HFF-Myc (cell line): Measurements from ENCODE around the gene HEPH.

Source experiments
- DNase-seq: peaks from one replicate; pipeline ENCODE4 v3.0.0-alpha.2; 2011; ENCODE audit warnings: low read depth; ENCODE audit errors: extremely low read depth
- H3K4me3 ChIP-seq: replicated peaks from 2 replicates; pipeline ENCODE4 v1.5.1; 2011; ENCODE audit warnings: low read depth, mild to moderate bottlenecking, control low read depth, low read length
- CTCF ChIP-seq: IDR thresholded peaks from 2 replicates; pipeline ENCODE4 v1.5.1; 2012; ENCODE audit warnings: mild to moderate bottlenecking, low read depth, low read length, control low read depth; ENCODE audit errors: missing control alignments

Gene HEPH

DNA sequence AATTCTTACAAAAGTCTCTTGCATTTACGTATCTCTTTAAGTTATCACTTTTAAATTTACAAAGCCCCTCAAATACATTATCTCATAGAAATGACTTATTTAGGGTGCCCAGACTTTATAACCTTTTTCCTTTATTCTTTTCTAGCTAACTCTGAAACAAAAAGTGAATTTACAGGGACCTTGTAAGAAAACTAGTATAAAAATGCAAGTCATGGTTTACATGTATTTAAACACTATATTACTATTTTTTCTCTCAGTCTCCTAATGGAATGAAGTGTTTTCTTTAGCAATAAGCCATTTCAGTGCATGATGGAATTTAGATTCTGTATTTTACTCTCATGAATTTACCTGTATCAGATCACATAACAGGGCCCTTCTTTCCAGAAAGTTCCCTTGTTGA, 14.5 kb upstream of the HEPH start:
- DNase-seq = no peak
- TF ChIP-seq CTCF = no peak

GRCh38 chrX:66150163-66150562, 13.9 kb upstream of the HEPH start:
- DNase-seq = no peak
- no peak for TF ChIP-seq CTCF
- H3K4me3 ChIP-seq = no peak overlapping the region

More for the DNA sequence above, 14.5 kb upstream of the HEPH start:
- no peak overlapping the region for H3K4me3 ChIP-seq

GRCh38 chrX:66162331-66162822, 1.7 kb upstream of the HEPH start:
- H3K4me3 ChIP-seq = no peak overlapping the region
- no peak for TF ChIP-seq CTCF
- DNase-seq = no peak

- DNase-seq = no peak
- H3K4me3 ChIP-seq = no peak overlapping the region
- TF ChIP-seq CTCF = no peak
Measured at GRCh38 chrX:66163447-66163846, 600 bp upstream of the HEPH start.

DNA sequence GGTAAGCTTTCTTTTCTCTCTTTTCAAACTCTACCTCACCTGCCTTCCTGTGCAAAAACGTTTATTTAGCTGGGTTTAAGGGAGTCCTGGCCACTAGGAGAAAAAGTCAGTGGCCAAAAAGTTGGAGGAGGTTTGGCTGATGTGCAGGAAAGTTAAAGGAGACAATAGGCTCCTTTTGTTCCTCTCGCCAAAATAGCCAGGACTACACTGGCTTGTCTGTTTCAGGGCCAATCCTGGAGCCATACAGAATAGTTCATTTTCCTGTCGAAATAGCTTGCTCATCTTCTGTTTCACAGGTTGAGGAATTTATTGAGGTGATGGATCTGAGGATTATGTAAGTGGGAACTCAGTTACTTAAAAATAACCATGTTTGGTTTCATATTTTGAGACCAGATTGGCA, 423 bp downstream of the HEPH start:
- DNase-seq = no peak
- peak overlapping the region; percentile 36 for H3K4me3 ChIP-seq
- TF ChIP-seq CTCF = no peak

- TF ChIP-seq CTCF = no peak
- H3K4me3 ChIP-seq = peak overlapping the region; percentile 36; the same call in 1 of the 2 replicates
- no peak for DNase-seq
Measured at GRCh38 chrX:66164931-66165330, 884 bp downstream of the HEPH start.

DNA sequence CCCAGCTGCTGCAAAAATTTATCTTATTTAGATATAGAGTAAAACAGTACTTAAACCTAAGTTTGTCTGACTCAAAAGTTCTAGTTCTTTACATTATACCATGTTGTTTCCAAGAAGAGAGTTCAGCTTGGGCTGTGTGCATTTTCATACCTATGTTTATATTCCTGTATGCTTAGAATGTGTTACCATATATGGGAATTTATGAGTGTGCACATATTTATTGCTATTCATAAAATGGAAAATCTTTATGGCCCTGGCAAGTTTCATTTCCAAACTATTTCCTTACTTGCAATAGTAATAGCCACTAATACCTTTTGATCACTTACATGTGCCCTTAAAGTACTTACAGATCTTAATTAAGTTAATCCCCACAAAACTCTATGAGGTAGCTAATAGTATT, 2.6 kb downstream of the HEPH start:
- TF ChIP-seq CTCF = no peak
- no peak for DNase-seq
- no peak overlapping the region for H3K4me3 ChIP-seq
